KOPT-K1 (cell line): ENCODE results near the gene IL17RD.
"Not testable (repeated sequence)": the region's sequence is repeated elsewhere in the genome, so short reads cannot be mapped to it uniquely, and the experiment has no call there.

Source experiments
- H3K27ac ChIP-seq: fragments of 200-600 bp; sonication (generic); 2 replicates; pipeline ENCODE4 v1.5.1; 2016; ENCODE audit warnings: antibody characterized with exemption, mild to moderate bottlenecking, low read depth, low read length; ENCODE audit not compliant: poor library complexity, severe bottlenecking
- H3K36me3 ChIP-seq: fragments of 200-600 bp; sonication (generic); 2 replicates; pipeline ENCODE4 v1.5.1; 2017; ENCODE audit warnings: antibody characterized with exemption, mild to moderate bottlenecking, low read length, moderate library complexity; ENCODE audit not compliant: insufficient read depth
- H3K9me3 ChIP-seq: fragments of 200-600 bp; sonication (generic); 2 replicates; pipeline ENCODE4 v1.5.1; 2017; ENCODE audit warnings: antibody characterized with exemption, low read length, mild to moderate bottlenecking; ENCODE audit not compliant: insufficient read depth, poor library complexity, severe bottlenecking

Gene IL17RD

GRCh38 chr3:57097536-57097935, 67.6 kb downstream of the IL17RD start:
- Histone ChIP-seq H3K27ac (no peak overlapping the region), H3K36me3 (no peaks in the 10 kb centered on the region), H3K9me3 (no peaks in the 10 kb centered on the region)

GRCh38 chr3:57095363-57095762, 69.8 kb downstream of the IL17RD start:
- Histone ChIP-seq H3K9me3 (no peaks in the 10 kb centered on the region), H3K36me3 (no peaks in the 10 kb centered on the region), H3K27ac (no peak overlapping the region)

- H3K36me3 ChIP-seq: no peaks in the 10 kb centered on the region
- H3K9me3 ChIP-seq: no peaks in the 10 kb centered on the region
- no peak overlapping the region for H3K27ac ChIP-seq
These were observed 70.6 kb downstream of the IL17RD start for GRCh38 chr3:57094575-57094974.

- no peaks in the 10 kb centered on the region for H3K36me3 ChIP-seq
- no peaks in the 10 kb centered on the region for H3K9me3 ChIP-seq
- no peak overlapping the region for H3K27ac ChIP-seq
These were observed 71.1 kb downstream of the IL17RD start for GRCh38 chr3:57093971-57094535.

- no peaks in the 10 kb centered on the region for H3K36me3 ChIP-seq
- H3K27ac ChIP-seq: no peak overlapping the region
- no peaks in the 10 kb centered on the region for H3K9me3 ChIP-seq
These were observed 71.7 kb downstream of the IL17RD start for GRCh38 chr3:57093489-57093888.

GRCh38 chr3:57091521-57092273, 73.5 kb downstream of the IL17RD start:
- H3K9me3 ChIP-seq: no peaks in the 10 kb centered on the region
- no peaks in the 10 kb centered on the region for H3K36me3 ChIP-seq
- H3K27ac ChIP-seq: no peak overlapping the region

GRCh38 chr3:57089043-57089442, 76.1 kb downstream of the IL17RD start:
- H3K27ac ChIP-seq: no peak overlapping the region
- no peaks in the 10 kb centered on the region for H3K36me3 ChIP-seq
- no peaks in the 10 kb centered on the region for H3K9me3 ChIP-seq

GRCh38 chr3:57088503-57088902, 76.7 kb downstream of the IL17RD start:
- Histone ChIP-seq H3K27ac (no peak overlapping the region), H3K9me3 (no peaks in the 10 kb centered on the region), H3K36me3 (no peaks in the 10 kb centered on the region)

GRCh38 chr3:57087361-57088092, 77.6 kb downstream of the IL17RD start:
- H3K36me3 ChIP-seq: no peaks in the 10 kb centered on the region
- H3K27ac ChIP-seq: no peak overlapping the region
- no peaks in the 10 kb centered on the region for H3K9me3 ChIP-seq

- Histone ChIP-seq H3K36me3 (no peaks in the 10 kb centered on the region), H3K9me3 (no peaks in the 10 kb centered on the region), H3K27ac (no peak overlapping the region)
These were observed 79.0 kb downstream of the IL17RD start for GRCh38 chr3:57086201-57086600.

GRCh38 chr3:57085211-57085610, 79.9 kb downstream of the IL17RD start:
- Histone ChIP-seq H3K36me3 (no peaks in the 10 kb centered on the region), H3K9me3 (no peaks in the 10 kb centered on the region), H3K27ac (no peak overlapping the region)

GRCh38 chr3:57083266-57083995, 81.7 kb downstream of the IL17RD start:
- H3K36me3 ChIP-seq, H3K9me3 ChIP-seq, H3K27ac ChIP-seq: not testable (repeated sequence)

- Histone ChIP-seq H3K27ac (no peak overlapping the region), H3K9me3 (no peaks in the 10 kb centered on the region), H3K36me3 (no peaks in the 10 kb centered on the region)
These were observed 82.7 kb downstream of the IL17RD start for GRCh38 chr3:57082481-57082880.

GRCh38 chr3:57081173-57081572, 84.0 kb downstream of the IL17RD start:
- Histone ChIP-seq H3K27ac (no peak overlapping the region), H3K36me3 (no peaks in the 10 kb centered on the region), H3K9me3 (no peaks in the 10 kb centered on the region)

GRCh38 chr3:57080171-57080570, 85.0 kb downstream of the IL17RD start:
- Histone ChIP-seq H3K27ac (no peak overlapping the region), H3K9me3 (no peaks in the 10 kb centered on the region), H3K36me3 (no peaks in the 10 kb centered on the region)
